ENCODE data around the gene SLC16A8. TPM values are rescaled to one million over a fixed set of nuclear protein-coding genes. Genes with fewer than 3 reads are reported as not detected.

The SLC16A8 gene
- total and polyA plus RNA-seq, 10 of the 15 experiments (the other 5 are each of a cell fraction or from before 2014, with no cell fraction given) = not detected

DNA sequence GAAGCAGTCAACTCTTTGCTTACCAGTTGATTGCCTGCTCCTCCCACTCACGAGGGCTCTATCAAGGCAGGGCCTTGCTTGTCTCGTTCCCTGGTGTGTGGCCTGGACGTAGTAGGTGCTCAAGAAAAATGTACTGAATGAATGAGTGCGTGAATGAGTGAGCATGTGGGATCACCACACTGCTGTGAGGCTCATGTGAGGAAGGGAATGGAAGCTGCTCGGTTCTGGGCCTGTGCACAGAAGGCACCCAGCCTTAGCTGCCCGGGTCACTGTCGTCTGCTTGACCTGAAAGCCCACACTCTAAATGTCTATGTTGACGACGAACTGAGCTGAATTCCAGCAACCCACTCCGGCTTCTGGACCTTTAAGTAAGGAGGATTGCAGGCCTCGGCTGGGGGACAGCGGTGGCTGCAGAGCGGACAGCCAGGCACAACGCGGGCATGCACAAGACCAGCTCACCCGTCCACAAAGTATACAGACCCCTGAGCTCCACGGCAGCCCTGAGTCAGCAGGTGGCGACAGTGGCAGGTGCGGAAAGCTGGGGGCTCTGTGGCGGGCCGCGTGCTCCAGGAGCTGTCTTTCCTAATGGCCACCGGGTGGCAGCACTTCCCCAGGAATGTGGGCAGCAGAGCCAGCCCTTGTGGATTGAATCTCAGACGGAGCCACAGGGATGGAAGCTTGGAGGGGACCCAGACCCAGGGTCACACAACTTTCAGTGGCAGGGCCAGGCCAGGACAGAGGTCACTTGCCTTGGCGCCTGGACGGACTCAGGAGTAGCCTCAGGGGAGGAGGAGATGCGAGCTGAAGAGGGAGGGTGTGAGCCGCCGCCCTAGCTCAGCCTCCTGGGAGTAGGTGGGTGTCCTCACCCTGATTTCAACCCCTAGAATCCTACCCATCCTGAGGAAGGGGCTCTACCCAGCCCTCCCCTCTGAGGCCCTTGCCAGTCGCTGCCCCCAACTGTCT lies 31.8 kb downstream of the SLC16A8 start (continued):
- TF ChIP-seq, protein P1, sequence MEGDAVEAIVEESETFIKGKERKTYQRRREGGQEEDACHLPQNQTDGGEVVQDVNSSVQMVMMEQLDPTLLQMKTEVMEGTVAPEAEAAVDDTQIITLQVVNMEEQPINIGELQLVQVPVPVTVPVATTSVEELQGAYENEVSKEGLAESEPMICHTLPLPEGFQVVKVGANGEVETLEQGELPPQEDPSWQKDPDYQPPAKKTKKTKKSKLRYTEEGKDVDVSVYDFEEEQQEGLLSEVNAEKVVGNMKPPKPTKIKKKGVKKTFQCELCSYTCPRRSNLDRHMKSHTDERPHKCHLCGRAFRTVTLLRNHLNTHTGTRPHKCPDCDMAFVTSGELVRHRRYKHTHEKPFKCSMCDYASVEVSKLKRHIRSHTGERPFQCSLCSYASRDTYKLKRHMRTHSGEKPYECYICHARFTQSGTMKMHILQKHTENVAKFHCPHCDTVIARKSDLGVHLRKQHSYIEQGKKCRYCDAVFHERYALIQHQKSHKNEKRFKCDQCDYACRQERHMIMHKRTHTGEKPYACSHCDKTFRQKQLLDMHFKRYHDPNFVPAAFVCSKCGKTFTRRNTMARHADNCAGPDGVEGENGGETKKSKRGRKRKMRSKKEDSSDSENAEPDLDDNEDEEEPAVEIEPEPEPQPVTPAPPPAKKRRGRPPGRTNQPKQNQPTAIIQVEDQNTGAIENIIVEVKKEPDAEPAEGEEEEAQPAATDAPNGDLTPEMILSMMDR (IDR thresholded peaks at IDR 0.05 in 2 of 3, conservative IDR thresholded peaks at IDR 0.05 in 1 of 3; ENCODE audit: control insufficient read depth in 2 of 3, extremely low read depth in 1 of 3, insufficient read depth in 1 of 3, low read depth in 3 of 3, low read length in 3 of 3) = peak; percentile 87 to 97 (median 94); a peak in 5 of 6 replicates
- no peak for TF ChIP-seq FOXM1 (IDR thresholded peaks at IDR 0.05; ENCODE audit: low read depth, low read length)
- TF ChIP-seq RELA (IDR thresholded peaks at IDR 0.05; ENCODE audit: borderline replicate concordance, partially characterized antibody) = peak; percentile 17
- TF ChIP-seq ZNF622 (IDR thresholded peaks at IDR 0.05) = no peak
- TF ChIP-seq MYC (IDR thresholded peaks at IDR 0.05; ENCODE audit: insufficient read depth, insufficient read length, insufficient replicate concordance, low read length, severe bottlenecking) = peak; percentile 29
- no peak for TF ChIP-seq MTA2 (IDR thresholded peaks at IDR 0.05; ENCODE audit: low read depth)
- no peak for TF ChIP-seq ATF7 (IDR thresholded peaks at IDR 0.05; ENCODE audit: low read depth)
- TF ChIP-seq TCF7 (IDR thresholded peaks at IDR 0.05; ENCODE audit: borderline replicate concordance) = no peak
- TF ChIP-seq, protein P2, sequence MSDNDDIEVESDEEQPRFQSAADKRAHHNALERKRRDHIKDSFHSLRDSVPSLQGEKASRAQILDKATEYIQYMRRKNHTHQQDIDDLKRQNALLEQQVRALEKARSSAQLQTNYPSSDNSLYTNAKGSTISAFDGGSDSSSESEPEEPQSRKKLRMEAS (IDR thresholded peaks at IDR 0.05; ENCODE audit: low read depth, low read length) = peak; percentile 40; the same call in 1 of the 2 replicates
- no peak for TF ChIP-seq FOXK2 (IDR thresholded peaks at IDR 0.05)
- TF ChIP-seq SUZ12 (IDR thresholded peaks at IDR 0.05; ENCODE audit: unreplicated experiment) = no peak
- no peak for TF ChIP-seq BCL11A (IDR thresholded peaks at IDR 0.05; ENCODE audit: low read depth, low read length)
- TF ChIP-seq ESRRA (IDR thresholded peaks at IDR 0.05; ENCODE audit: low read length) = no peak
- TF ChIP-seq IKZF1 (conservative IDR thresholded peaks at IDR 0.05) = peak; percentile 36; the same call in 1 of the 2 replicates
- no peak for TF ChIP-seq CREM (IDR thresholded peaks at IDR 0.05; ENCODE audit: low read depth)
- no peak for TF ChIP-seq SPI1 (IDR thresholded peaks at IDR 0.05; ENCODE audit: borderline replicate concordance, insufficient read depth, low read depth, low read length)
- TF ChIP-seq, protein P3, sequence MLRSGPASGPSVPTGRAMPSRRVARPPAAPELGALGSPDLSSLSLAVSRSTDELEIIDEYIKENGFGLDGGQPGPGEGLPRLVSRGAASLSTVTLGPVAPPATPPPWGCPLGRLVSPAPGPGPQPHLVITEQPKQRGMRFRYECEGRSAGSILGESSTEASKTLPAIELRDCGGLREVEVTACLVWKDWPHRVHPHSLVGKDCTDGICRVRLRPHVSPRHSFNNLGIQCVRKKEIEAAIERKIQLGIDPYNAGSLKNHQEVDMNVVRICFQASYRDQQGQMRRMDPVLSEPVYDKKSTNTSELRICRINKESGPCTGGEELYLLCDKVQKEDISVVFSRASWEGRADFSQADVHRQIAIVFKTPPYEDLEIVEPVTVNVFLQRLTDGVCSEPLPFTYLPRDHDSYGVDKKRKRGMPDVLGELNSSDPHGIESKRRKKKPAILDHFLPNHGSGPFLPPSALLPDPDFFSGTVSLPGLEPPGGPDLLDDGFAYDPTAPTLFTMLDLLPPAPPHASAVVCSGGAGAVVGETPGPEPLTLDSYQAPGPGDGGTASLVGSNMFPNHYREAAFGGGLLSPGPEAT (IDR thresholded peaks at IDR 0.05; ENCODE audit: low read depth) = no peak
- no peak for TF ChIP-seq CBFB (IDR thresholded peaks at IDR 0.05; ENCODE audit: low read depth)
- TF ChIP-seq, protein P4, sequence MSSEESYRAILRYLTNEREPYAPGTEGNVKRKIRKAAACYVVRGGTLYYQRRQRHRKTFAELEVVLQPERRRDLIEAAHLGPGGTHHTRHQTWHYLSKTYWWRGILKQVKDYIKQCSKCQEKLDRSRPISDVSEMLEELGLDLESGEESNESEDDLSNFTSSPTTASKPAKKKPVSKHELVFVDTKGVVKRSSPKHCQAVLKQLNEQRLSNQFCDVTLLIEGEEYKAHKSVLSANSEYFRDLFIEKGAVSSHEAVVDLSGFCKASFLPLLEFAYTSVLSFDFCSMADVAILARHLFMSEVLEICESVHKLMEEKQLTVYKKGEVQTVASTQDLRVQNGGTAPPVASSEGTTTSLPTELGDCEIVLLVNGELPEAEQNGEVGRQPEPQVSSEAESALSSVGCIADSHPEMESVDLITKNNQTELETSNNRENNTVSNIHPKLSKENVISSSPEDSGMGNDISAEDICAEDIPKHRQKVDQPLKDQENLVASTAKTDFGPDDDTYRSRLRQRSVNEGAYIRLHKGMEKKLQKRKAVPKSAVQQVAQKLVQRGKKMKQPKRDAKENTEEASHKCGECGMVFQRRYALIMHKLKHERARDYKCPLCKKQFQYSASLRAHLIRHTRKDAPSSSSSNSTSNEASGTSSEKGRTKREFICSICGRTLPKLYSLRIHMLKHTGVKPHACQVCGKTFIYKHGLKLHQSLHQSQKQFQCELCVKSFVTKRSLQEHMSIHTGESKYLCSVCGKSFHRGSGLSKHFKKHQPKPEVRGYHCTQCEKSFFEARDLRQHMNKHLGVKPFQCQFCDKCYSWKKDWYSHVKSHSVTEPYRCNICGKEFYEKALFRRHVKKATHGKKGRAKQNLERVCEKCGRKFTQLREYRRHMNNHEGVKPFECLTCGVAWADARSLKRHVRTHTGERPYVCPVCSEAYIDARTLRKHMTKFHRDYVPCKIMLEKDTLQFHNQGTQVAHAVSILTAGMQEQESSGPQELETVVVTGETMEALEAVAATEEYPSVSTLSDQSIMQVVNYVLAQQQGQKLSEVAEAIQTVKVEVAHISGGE (CRISPR knock-in tag; IDR thresholded peaks at IDR 0.05) = no peak
- no peak for TF ChIP-seq CBX5 (IDR thresholded peaks at IDR 0.05; ENCODE audit: low read depth)
- no peak for TF ChIP-seq NFXL1 (IDR thresholded peaks at IDR 0.05; ENCODE audit: borderline replicate concordance)

All from GM12878 (cell line).